SH-SY5Y (cell line): ENCODE measurements around the gene NDFIP2.

Experiments
- GATA2 ChIP-seq: IDR thresholded peaks from 2 replicates; pipeline ENCODE4 v1.6.1; 2011; ENCODE audit warnings: mild to moderate bottlenecking, low read depth, low read length
- GATA3 ChIP-seq: IDR thresholded peaks from 2 replicates; pipeline ENCODE4 v1.6.1; 2011; ENCODE audit warnings: low read depth, mild to moderate bottlenecking, low read length, moderate library complexity

GRCh38 chr13:79541426-79542049 is 60.6 kb downstream of the NDFIP2 start:
- no peak for TF ChIP-seq GATA2
- no peak for TF ChIP-seq GATA3
